ENCODE data around the gene OXCT1. TPM values are rescaled to one million over a fixed set of nuclear protein-coding genes. Genes with fewer than 3 reads are reported as not detected.

Gene OXCT1
- total and polyA plus RNA-seq, 12 donors: 3.3 to 31.9 (median 11.9) TPM

DNA sequence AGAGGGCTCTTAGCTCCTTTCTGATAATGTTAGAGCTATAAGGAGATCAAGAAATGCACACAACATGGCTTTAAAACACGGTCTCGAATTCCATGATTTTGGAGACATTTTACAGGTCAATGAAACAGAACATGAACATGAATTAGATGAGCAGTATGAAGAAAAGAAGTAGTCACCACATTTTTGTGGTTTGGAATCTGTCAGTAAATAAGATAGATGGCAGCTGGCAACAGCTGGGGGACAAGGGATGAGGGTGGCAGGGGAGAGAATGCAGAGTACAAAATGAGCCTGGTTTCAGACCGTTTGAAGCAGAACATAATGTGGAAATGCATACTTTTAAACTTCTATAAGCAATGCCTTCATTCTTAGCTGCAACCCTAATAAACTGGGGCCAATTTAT, 107.1 kb downstream of the OXCT1 start:
- TF ChIP-seq POLR2A (IDR thresholded peaks at IDR 0.05): no peak
- TF ChIP-seq, protein P1, sequence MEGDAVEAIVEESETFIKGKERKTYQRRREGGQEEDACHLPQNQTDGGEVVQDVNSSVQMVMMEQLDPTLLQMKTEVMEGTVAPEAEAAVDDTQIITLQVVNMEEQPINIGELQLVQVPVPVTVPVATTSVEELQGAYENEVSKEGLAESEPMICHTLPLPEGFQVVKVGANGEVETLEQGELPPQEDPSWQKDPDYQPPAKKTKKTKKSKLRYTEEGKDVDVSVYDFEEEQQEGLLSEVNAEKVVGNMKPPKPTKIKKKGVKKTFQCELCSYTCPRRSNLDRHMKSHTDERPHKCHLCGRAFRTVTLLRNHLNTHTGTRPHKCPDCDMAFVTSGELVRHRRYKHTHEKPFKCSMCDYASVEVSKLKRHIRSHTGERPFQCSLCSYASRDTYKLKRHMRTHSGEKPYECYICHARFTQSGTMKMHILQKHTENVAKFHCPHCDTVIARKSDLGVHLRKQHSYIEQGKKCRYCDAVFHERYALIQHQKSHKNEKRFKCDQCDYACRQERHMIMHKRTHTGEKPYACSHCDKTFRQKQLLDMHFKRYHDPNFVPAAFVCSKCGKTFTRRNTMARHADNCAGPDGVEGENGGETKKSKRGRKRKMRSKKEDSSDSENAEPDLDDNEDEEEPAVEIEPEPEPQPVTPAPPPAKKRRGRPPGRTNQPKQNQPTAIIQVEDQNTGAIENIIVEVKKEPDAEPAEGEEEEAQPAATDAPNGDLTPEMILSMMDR (IDR thresholded peaks at IDR 0.05): no peak
- DNase-seq: peak in 1 of 7 donors; percentile 1
- intact Hi-C loops (cut with DNase I): no loop called here
- Histone ChIP-seq H3K4me3 (no peak overlapping the region), H3K27me3 (no peaks in the 10 kb centered on the region), H3K4me1 (replicated peaks in 1 of 2) (no peaks in the 10 kb centered on the region), H3K36me3 (replicated peaks in 1 of 2) (peaks cover 0 to 3% of the 10 kb centered on the region in 2 donors), H3K27ac (no peak overlapping the region), H3K9me3 (replicated peaks in 1 of 3) (no peaks in the 10 kb centered on the region)
- WGBS, 4 donors: 62 to 71% (median 69%) methylated on average over 3 of the region's 3 CpGs

DNA sequence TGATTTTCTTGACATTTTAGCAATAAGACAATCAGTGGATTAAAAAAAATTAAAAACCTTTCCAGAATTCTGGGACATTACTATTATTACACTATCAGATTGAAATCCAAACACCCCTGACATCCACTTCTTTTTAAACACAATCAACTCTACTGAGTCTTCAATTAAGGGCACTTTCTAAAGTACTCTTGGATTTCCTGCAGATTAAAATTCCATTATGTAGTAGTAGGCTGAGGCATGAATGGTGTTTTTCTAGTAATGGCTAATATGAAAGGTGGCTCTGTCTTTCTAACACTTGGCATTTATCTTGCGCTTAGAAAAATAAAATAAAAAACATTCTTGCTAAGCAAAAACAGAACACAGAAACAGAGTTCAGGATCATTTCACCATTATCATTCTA, 107.8 kb downstream of the OXCT1 start:
- H3K36me3 ChIP-seq (replicated peaks in 1 of 2): peaks cover 0 to 3% of the 10 kb centered on the region in 2 donors
- H3K27ac ChIP-seq: no peak overlapping the region
- no peaks in the 10 kb centered on the region for H3K4me1 ChIP-seq (replicated peaks in 1 of 2)
- intact Hi-C loops (cut with DNase I): no loop called here
- DNase-seq: no peak
- WGBS, 4 donors: 90 to 100% (median 95%) methylated on average over 1 of the region's 1 CpG
- TF ChIP-seq POLR2A (IDR thresholded peaks at IDR 0.05): no peak
- TF ChIP-seq, protein P1 (IDR thresholded peaks at IDR 0.05): no peak
- H3K27me3 ChIP-seq: no peaks in the 10 kb centered on the region
- no peaks in the 10 kb centered on the region for H3K9me3 ChIP-seq (replicated peaks in 1 of 3)
- H3K4me3 ChIP-seq: no peak overlapping the region

DNA sequence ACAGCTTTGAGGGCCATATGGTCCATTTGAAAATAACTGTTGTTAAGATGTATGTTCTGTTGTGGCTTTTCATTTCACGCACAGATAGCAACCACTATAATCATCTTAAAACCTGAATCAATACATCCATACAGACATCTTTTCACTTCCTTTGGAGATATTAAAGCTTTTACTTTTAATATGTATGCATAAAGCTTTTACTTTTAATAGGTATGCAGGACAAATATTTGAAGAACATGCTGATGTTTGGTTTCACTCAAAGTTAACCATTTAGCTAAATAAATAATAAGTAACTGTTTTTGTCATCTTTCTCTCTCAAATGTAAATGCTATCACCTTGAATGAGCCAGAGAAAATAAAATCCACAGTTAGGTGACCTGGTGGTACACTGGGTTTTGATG, 108.6 kb downstream of the OXCT1 start:
- peaks cover 0 to 3% of the 10 kb centered on the region in 2 donors for H3K36me3 ChIP-seq (replicated peaks in 1 of 2)
- H3K9me3 ChIP-seq (replicated peaks in 1 of 3): no peaks in the 10 kb centered on the region
- no peak overlapping the region for H3K27ac ChIP-seq
- no peaks in the 10 kb centered on the region for H3K4me1 ChIP-seq (replicated peaks in 1 of 2)
- WGBS, 4 donors: 91 to 100% (median 96%) methylated on average over 1 of the region's 1 CpG
- no peak for DNase-seq
- H3K27me3 ChIP-seq: no peaks in the 10 kb centered on the region
- no peak for TF ChIP-seq POLR2A (IDR thresholded peaks at IDR 0.05)
- TF ChIP-seq, protein P1 (IDR thresholded peaks at IDR 0.05): no peak
- intact Hi-C loops (cut with DNase I): no loop called here
- no peak overlapping the region for H3K4me3 ChIP-seq

DNA sequence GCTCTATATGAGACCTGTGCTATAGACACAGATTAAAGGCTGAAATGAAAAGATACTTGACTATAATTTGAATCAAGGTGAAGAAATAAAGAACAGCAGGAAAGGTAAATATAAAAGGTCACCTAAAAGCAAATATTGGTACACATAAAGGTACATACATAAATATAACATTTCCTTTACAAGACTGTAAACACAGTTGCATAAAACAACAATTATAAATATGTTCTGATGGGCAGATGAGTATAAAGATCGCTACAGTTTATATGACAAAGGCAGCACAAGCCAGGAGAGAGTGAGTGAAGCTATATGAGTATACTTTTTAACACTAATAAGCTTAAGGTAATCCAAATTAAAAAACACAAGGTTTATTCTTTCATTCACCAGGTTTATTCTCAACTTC, 114.5 kb downstream of the OXCT1 start:
- WGBS, 4 donors: 97 to 100% (median 100%) methylated on average over 1 of the region's 1 CpG
- H3K4me3 ChIP-seq: no peak overlapping the region
- intact Hi-C loops (cut with DNase I): no loop called here
- H3K9me3 ChIP-seq (replicated peaks in 1 of 3): no peaks in the 10 kb centered on the region
- H3K27me3 ChIP-seq: no peaks in the 10 kb centered on the region
- no peaks in the 10 kb centered on the region for H3K36me3 ChIP-seq (replicated peaks in 1 of 2)
- DNase-seq: no peak
- TF ChIP-seq, protein P1 (IDR thresholded peaks at IDR 0.05): no peak
- no peak for TF ChIP-seq POLR2A (IDR thresholded peaks at IDR 0.05)
- peaks cover 4 to 6% of the 10 kb centered on the region in 2 donors for H3K4me1 ChIP-seq (replicated peaks in 1 of 2)
- H3K27ac ChIP-seq: no peak overlapping the region
